Measurements from ENCODE around the gene RPS15A.
"Not testable (repeated sequence)": the region's sequence is repeated elsewhere in the genome, so short reads cannot be mapped to it uniquely, and the experiment has no call there.

Gene RPS15A

GRCh38 chr16:18799500-18799899 lies 9.4 kb upstream of the RPS15A start:
- in situ Hi-C loops (cut with HindIII; ENCODE audit: low sequenced_read_pairs), result no loop called here

GRCh38 chr16:18797746-18798145 lies 7.6 kb upstream of the RPS15A start:
- in situ Hi-C loops (cut with HindIII; ENCODE audit: low sequenced_read_pairs), result no loop called here

DNA sequence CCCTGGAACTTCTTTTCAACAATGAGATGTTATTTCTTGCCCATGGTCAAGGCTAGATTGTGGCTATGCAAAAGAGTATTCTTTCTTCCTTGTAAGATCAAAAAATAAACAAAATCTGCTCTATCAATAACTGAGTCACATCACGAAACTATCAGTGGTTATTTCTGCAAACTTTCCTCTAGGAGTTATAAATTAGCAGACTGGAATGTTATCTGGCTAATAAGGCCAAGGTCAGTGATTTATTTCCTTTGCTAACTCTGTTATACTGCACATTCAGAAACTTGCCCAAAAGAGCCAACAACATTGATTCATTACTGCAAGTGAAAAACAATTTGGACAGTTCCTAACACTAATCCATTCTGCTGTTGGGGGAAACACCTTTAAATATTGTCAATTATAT lies 6.2 kb upstream of the RPS15A start:
- in situ Hi-C loops (cut with HindIII; ENCODE audit: low sequenced_read_pairs), result no loop called here

- in situ Hi-C loops (cut with HindIII; ENCODE audit: low sequenced_read_pairs), result no loop called here
Observed at GRCh38 chr16:18792836-18793433, 2.8 kb upstream of the RPS15A start.

- in situ Hi-C loops (cut with HindIII; ENCODE audit: low sequenced_read_pairs), result no loop called here
Observed at GRCh38 chr16:18789515-18789849, 652 bp downstream of the RPS15A start.

DNA sequence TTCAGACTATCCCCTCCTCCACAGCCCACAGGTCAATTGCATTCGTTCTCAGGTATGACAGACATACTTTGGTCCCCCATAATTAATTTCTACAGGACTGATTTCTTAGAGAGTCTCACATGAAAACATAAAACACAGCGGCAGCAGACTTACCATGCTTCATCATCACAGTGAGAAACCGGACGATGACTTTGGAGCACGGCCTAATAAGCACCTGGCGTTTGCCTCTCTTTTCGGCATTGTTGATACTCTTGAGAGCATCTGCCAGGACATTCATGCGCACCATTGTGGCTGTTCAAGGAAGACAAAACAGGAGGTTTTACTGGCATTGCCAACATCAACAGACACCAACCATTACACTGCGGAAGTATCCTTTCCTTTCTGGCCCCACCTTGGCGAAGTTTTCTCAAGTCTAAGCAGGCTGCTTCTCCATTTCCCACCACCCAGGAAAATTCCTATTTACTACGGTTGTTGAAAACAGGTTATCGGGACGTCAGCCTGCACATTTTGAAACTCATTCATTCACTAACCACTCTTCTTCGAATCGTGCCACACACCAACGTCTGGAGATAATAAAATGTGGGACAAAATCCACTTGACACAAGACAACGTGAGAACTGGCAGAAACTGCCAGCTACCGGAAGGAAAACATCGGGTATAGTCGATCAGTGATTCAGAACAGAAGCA lies 1.2 kb downstream of the RPS15A start:
- in situ Hi-C loops (cut with HindIII; ENCODE audit: low sequenced_read_pairs), result no loop called here

DNA sequence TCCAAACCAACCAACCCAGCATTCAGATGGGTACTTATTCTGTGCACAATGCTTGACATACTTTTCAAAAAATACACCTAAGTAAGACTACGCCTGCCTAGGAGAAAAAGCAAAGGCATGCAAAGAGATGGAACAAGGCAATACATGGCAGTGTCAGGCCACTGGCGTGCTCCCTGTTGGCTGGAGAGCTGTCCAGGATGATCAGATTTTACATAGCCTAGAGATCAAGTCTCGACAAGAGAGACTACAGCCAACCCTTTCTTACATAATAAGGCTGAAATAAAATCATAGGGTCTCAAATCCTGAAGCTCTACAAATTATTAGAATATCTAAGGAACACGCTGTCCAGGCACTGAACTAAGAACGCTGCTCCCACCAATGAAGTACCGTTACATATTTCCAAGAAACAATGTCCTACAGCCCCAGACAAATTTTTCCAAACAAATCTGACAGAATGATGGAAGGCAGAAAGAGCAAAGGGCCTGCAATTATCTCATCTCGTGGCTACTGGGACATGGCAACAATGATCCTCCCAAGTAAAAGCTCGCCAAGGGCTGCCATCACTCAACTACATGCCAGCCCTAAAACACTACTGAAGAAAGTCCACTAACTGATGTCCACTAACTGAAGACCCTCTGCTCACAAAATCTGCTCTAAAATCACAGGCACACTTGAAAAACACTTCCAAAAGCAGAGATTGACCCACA lies 5.1 kb downstream of the RPS15A start:
- in situ Hi-C loops (cut with HindIII; ENCODE audit: low sequenced_read_pairs), result no loop called here

- in situ Hi-C loops (cut with HindIII; ENCODE audit: low sequenced_read_pairs), result no loop called here
Observed at GRCh38 chr16:18783430-18784341, 6.4 kb downstream of the RPS15A start.

GRCh38 chr16:18782697-18783429 lies 7.3 kb downstream of the RPS15A start:
- in situ Hi-C loops (cut with HindIII; ENCODE audit: low sequenced_read_pairs), result no loop called here

DNA sequence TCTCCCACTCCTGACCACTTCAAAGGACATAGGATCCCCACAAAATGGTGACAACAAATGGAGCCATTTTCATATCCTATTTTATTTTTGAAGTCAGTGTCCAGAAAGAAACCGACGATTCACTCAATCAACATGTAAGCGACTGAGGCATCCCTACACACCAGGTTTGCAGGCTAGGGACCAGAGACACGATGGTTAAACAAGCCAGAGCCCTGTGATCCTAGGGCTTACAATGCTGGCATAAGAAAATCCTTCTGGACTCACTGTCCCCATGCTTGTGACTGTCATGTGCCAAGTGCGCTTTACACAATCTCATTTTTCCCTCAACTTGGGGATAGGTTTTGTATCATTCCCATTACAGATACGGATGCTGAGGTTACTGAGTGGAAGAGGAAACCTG lies 8.9 kb downstream of the RPS15A start:
- in situ Hi-C loops (cut with HindIII; ENCODE audit: low sequenced_read_pairs), result not testable (repeated sequence)

- in situ Hi-C loops (cut with HindIII; ENCODE audit: low sequenced_read_pairs), result not testable (repeated sequence)
Observed at GRCh38 chr16:18780460-18781026, 9.6 kb downstream of the RPS15A start.

DNA sequence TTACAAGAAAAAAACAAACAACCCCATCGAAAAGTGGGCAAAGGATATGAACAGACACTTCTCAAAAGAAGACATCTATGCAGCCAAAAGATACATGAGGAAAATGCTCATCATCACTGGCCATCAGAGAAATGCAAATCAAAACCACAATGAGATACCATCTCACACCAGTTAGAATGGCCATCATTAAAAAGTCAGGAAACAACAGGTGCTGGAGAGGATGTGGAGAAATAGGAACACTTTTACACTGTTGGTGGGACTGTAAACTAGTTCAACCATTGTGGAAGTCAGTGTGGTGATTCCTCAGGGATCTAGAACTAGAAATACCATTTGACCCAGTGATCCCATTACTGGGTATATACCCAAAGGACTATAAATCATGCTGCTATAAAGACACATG lies 12.5 kb downstream of the RPS15A start:
- in situ Hi-C loops (cut with HindIII; ENCODE audit: low sequenced_read_pairs), result not testable (repeated sequence)

- in situ Hi-C loops (cut with HindIII; ENCODE audit: low sequenced_read_pairs), result not testable (repeated sequence)
Observed at GRCh38 chr16:18776334-18776733, 13.8 kb downstream of the RPS15A start.

GRCh38 chr16:18774651-18775050 lies 15.5 kb downstream of the RPS15A start:
- in situ Hi-C loops (cut with HindIII; ENCODE audit: low sequenced_read_pairs), result not testable (repeated sequence)

GRCh38 chr16:18772171-18772570 lies 18.0 kb downstream of the RPS15A start:
- in situ Hi-C loops (cut with HindIII; ENCODE audit: low sequenced_read_pairs), result not testable (repeated sequence)

GRCh38 chr16:18770336-18770962 lies 19.7 kb downstream of the RPS15A start:
- in situ Hi-C loops (cut with HindIII; ENCODE audit: low sequenced_read_pairs), result not testable (repeated sequence)

DNA sequence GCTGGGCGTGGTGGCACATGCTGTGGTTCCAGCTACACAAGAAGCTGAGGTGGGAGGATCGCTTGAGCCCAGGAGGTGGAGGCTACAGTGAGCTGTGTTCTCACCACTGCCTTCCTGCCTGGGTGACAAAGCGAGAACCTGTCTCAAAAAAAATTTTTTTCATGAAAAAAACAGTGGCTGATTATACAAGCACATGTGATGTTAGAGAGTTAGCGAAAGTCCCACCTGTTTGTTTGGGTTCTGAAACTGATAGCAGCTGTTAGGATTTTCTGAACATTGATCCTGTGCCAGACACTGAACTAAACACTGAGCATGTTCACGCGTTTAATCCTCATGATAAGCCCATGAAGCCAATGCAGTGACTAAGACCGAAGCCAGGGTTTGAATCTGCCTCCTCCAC lies 22.9 kb downstream of the RPS15A start:
- in situ Hi-C loops (cut with HindIII; ENCODE audit: low sequenced_read_pairs), result not testable (repeated sequence)

GRCh38 chr16:18762713-18763112 lies 27.4 kb downstream of the RPS15A start:
- in situ Hi-C loops (cut with HindIII; ENCODE audit: low sequenced_read_pairs), result not testable (repeated sequence)

DNA sequence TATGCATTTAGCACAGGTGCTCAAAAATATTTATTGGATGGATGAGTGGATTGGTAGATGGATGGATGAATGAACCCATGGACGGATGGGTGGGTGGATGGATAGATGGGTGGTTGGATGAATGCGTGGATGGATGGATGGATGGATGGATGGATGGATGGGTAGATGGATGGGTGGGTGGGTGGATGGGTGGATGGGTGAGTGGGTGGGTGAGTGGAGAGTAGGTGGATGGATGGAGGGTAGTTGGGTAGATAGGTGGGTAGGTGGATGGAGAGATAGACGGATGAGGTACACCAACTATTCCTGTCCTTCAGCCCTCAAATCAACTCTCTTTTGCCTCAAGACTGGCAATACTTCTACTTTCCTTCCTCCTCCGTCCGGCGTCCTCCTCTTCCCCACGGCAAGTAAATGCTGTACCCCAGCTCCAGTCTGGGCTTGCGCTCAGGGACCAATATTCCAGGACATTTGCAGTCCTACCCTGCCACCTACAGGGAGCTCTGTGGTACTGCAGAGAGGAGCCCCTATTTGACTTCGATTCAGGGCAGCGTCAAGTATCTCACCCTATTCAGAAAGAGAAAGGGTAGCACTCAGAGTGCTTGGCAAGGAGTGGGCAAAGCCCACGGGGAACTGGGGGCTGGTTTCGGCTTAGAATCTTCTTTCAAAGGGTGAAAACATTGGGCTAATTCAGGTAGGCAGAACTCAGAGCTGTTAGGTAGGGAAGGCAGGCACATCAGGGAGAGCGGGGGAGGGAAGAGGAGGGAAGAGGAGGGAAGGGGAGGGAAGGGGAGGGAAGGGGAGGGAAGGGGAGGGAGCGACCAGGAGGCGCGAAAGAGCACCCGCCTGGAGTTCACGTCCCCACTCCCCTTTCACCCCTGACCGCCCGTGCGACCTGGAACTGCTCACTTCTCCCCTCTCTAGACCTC lies 30.3 kb downstream of the RPS15A start:
- in situ Hi-C loops (cut with HindIII; ENCODE audit: low sequenced_read_pairs), result not testable (repeated sequence)

All from endothelial cell of hepatic sinusoid (primary cell).